ENCODE results near the gene SIGLEC7.

Gene SIGLEC7

GRCh38 chr19:51119611-51120010 lies 22.5 kb upstream of the SIGLEC7 start:
- no peak for DNase-seq

GRCh38 chr19:51120160-51120559 lies 21.9 kb upstream of the SIGLEC7 start:
- DNase-seq, result no peak

GRCh38 chr19:51121257-51121656 lies 20.8 kb upstream of the SIGLEC7 start:
- no peak for DNase-seq

DNA sequence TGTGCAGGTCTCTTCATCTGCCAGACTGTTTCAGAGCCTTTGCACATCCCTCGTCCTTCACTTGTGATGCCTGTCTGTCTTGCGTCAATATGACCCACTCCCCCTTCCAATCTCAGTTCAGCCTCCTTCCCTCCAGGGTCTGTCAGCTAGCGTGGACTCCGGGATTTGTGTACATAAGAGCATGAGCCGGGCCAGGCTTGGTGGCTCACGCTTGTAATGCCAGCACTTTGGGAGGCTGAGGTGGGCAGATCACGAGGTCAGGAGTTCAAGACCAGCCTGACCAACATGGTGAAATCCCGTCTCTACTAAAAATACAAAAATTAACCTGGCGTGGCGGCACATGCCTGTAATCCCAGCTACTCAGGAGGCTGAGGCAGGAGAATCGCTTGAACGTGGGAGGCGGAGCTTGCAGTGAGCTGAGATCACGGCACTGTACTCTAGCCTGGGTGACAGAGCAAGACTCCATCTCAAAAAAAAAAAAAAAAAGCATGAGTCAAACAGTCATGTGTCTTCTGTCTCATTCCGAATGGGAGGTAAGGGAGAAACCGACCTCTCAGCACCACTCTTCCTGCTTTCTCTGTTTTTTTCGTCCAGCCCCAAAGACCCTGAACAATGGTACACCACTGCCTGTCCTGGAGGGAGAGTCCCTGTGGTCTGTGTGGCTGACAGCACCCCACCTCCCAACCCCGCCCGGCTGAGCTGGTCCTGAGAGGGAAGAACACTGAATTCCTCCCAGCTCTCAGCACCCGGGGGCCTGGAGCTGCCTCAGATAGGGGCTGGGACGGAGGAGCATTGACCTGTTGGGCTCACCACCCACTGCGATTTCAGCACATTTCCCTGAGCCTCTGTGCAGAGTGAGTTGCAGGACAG lies 19.8 kb upstream of the SIGLEC7 start:
- DNase-seq, result no peak

- no peak for DNase-seq
These were observed 18.7 kb upstream of the SIGLEC7 start for GRCh38 chr19:51123381-51123800.

DNA sequence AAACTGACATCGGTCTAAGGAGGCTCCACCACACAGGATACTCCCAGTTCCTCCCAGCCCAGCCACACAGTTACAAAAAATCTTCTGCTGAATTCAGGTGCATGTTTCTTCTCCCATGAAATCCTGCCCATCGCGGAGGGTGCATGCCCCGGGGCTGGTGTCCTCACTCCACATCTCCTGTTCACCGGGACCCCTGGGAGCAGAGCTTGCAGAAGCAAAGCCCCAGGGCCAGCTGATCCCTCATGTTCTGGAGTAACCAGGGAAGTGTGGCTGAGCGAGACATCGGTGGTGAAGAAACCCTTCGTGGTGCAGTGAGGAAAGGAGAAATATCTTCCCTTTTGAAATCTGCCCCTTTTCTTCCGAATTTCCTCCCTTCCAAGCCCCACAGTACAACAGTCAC lies 18.3 kb upstream of the SIGLEC7 start:
- no peak for DNase-seq

DNA sequence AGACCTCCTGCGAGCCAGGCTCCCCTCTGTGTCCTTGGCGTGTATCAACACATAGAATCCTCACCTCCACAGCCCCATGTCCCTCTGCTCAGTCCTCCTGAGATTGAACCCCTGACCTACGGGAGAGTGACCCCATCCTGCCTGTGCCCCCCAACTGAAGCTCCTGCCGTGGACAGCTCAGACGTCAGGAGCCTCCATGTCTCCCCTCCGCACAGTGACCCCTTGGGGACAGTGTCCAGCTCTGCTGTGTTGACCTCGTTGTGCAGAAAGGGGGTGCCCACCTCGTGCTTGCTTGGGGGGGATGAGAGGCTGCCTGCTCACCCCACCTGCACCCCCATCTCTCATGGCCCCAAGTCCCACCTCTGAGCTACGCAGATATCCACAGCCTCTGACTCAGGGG lies 17.9 kb upstream of the SIGLEC7 start:
- DNase-seq, result no peak

GRCh38 chr19:51124729-51125128 lies 17.4 kb upstream of the SIGLEC7 start, which contains the start of gene SIGLEC9:
SIGLEC9 (plus strand) TSS chr19:51124906; CDS start chr19:51124975, 69 bp downstream.
- DNase-seq, result no peak

DNA sequence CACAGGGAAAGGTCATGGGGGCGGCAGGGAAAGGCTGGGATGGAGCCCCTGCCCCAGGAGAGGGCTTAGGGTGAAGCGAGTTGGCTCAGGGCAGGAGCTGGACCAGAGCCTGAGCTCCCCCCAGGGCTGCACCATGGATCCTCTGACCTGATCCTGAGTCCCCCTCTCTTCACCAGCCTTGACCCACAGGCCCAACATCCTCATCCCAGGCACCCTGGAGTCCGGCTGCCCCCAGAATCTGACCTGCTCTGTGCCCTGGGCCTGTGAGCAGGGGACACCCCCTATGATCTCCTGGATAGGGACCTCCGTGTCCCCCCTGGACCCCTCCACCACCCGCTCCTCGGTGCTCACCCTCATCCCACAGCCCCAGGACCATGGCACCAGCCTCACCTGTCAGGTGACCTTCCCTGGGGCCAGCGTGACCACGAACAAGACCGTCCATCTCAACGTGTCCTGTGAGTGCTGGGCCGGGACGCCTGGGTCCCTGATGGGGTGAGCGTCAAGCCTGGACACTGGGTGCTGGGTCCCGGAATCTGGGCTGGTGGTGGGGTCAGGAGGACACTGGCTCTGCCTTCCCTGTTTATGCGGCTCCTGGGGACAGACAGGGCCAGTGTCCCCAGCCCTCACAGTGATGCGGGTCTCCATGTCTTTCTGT lies 16.6 kb upstream of the SIGLEC7 start:
- no peak for DNase-seq

GRCh38 chr19:51127032-51127431 lies 15.1 kb upstream of the SIGLEC7 start:
- no peak for DNase-seq

GRCh38 chr19:51127755-51128154 lies 14.3 kb upstream of the SIGLEC7 start:
- no peak for DNase-seq

- no peak for DNase-seq
These were observed 13.9 kb upstream of the SIGLEC7 start for GRCh38 chr19:51128227-51128626.

DNA sequence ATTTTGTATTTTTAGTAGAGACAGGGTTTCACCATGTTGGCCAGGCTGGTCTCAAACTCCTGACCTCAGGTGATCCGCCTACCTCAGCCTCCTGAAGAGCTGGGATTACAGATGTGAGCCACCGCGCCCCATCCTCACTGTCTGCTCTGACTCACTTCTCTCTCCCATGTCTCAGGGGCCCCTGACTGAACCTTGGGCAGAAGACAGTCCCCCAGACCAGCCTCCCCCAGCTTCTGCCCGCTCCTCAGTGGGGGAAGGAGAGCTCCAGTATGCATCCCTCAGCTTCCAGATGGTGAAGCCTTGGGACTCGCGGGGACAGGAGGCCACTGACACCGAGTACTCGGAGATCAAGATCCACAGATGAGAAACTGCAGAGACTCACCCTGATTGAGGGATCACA lies 12.4 kb upstream of the SIGLEC7 start:
- no peak for DNase-seq

DNA sequence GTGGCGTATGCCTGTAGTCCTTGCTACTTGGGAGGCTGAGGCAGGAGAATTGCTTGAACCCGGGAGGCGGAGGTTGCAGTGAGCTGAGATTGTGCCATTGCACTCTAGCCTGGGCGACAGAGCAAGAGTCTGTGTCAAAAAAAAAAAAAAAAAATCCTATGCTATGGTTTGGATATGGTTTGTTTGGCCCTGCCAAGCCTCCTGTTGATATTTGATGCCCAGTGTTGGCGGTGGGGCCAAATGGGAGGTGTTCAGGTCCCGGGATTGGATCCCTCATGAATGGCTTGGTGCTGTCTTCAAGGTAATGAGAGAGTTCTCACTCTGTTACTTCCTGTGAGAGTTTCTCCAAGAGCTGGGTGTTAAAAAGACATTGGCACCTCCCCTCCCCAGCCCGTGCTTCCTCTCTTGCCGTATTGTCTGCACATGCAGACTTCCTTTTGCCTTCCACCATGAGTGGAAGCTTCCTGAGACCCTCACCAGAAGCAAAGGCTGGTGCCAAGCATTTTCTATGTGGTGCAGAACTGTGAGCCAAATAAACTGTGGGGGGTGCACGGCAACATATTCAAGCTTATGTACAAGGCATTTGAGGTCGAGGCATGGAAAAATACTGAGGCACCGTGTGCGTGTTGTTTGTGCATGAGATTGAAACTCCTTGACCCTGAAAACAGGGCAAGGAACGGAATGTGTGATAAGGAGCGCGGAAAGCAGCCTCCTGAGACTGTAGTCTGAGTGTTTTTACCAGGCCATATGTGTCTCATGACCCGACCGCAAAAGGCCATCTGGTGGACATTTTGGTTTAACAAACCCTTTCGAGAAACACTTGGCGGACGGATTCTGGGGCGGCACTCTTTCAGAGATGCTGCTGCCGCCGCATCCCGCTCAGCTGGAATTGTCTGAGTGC lies 10.1 kb upstream of the SIGLEC7 start:
- DNase-seq, result no peak

GRCh38 chr19:51135004-51135403 lies 7.1 kb upstream of the SIGLEC7 start:
- DNase-seq, result no peak

DNA sequence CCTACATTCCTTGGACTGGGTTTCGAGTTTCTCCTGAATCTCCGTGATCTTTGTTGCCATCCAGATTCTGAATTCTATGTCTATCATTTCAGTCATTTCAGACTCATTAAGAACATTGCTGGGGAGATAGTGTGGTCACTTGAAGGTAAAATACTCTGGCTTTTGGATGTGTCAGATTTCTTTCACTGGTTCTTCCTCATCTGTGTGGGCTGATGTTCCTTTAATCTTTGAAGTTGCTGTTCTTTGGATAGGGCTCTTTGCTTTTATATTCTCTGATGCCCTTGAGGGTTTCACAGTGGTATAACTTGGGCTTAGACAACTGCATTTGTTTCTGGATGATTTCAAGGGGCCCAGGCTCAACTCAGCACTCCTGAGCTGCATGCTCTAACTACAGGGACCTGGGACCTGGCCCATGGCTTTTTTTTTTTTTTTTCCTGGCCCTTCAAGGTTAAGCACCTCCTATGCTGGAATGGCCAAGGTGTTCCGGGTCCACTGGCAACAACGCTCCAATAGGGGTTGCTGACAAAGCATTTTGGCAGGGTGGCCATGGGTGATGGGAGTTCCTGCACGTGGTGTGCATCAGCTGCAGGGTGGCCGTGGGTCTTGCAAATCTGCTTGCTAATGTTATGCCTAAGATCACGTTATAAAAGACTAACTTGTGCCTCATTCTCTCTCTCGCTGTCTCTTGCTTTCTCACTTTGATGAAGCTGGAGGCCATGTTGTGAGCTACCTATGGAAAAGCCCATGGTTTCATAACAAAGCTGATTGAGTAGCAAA lies 5.9 kb upstream of the SIGLEC7 start:
- DNase-seq, result no peak

DNA sequence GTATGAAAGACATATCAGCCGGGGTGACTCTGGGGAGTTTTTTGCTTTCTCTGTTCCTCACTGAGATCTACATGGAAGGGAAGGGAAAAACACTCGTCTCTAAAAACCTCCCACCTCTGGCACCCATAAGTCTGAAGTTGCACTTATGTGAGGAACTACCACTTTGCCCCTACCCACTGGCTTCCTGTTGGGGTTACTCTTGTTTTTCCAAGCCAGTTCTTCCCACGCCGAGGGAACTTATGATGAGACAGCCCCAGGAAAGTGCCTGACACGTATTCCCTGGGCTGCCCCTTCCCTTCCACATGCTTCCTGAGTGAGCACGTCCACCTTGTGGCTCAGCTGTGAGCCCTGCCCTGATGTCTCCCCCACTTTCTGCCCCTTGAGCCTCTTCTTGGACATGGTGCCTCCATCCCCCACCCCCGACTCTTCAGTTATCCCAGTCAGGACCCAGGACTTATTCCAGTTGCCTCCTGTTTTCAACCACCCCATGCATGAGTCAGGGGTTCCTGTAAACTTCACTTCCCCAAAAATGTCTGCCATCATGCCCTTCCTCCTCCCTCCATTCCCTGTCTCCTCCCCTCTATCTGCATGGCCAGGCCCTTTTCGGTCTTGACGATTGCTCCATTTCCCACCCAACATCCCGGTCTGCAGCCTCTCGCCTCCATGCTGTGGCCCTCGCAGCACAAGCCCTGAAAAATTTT lies 5.1 kb upstream of the SIGLEC7 start:
- no peak for DNase-seq

DNA sequence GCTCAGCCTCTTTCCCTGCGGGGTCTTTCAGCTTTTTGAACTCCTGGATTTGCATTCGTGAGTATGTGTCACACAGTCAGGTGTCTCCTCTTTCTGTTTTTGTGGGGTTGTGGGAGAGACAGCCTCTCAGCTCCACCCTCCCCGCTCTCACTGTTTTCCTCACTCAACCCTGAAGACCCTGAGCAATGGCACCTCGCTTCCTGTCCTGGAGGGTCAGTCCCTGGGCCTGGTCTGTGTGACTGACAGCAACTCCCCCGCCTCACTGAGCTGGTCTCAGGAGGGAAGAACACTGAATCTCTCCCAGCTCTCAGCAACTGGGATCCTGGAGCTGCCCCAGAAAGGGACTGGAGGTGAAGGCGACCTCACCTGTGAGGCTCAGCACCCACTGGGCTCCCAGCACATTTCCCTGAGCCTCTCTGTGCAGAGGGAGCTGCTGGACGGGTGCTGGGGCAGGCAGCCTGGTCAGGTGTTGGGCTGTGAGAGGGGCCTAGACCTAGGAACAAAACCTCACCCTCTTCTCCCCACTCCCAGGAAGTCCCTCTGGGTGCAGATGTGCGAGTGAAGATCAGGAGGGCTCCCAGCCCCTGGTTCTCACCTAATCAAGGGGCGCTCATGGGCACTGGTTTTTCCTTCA lies 4.2 kb upstream of the SIGLEC7 start:
- no peak for DNase-seq

DNA sequence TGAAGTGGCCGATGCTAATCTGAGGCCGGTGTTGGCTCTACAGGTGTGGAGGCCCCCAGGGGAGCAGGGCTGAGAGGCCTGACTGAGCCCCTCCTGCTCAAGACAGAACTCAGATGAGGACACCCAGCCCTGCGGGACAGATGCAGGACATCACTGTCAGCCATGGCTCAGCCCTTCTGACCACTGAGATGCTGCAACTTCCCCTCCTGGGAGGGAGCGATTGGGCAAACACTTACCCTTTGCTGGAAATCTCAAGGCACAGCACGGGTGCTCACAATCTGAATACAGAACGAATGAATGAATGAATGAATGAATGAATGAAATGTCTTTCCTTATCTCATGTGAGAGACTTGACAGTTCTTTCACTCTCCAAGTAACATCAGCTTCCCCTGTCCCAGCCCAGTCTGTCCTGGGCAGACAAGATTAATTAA lies 3.5 kb upstream of the SIGLEC7 start:
- no peak for DNase-seq

- DNase-seq, result no peak
These were observed 2.6 kb upstream of the SIGLEC7 start for GRCh38 chr19:51139299-51140014.

- no peak for DNase-seq
These were observed 1.7 kb upstream of the SIGLEC7 start for GRCh38 chr19:51140441-51140840.
